SK-N-SH treated with all-trans-retinoic acid at 6 μM for 48 hours (cell line): ENCODE measurements around the gene TLR3.

Experiments used
- ATAC-seq: fragments of 200-7000 bp; cut with Tn5 transposase; 3 replicates; pipeline ENCODE4 v1.9.1; 2020; ENCODE audit warnings: mild to moderate bottlenecking, moderate library complexity
- ARNTL ChIP-seq: fragments of 450-650 bp; formaldehyde crosslinking; IDR thresholded peaks from 2 replicates; pipeline ENCODE4 v1.5.0; 2020; ENCODE audit warnings: low read depth, mild to moderate bottlenecking, moderate library complexity, borderline replicate concordance
- BACH2 ChIP-seq: fragments of 250-450 bp; sonication (Bioruptor Pico); IDR thresholded peaks from 2 replicates; pipeline ENCODE4 v1.9.0; 2021; ENCODE audit warnings: mild to moderate bottlenecking, borderline replicate concordance
- CSDC2 ChIP-seq: fragments of 250-450 bp; sonication (Bioruptor Pico); IDR thresholded peaks from 2 replicates; pipeline ENCODE4 v1.5.0; 2020; ENCODE audit warnings: mild to moderate bottlenecking, moderate library complexity
- ESRRG ChIP-seq: fragments of 250-450 bp; sonication (Bioruptor Pico); IDR thresholded peaks from 2 replicates; pipeline ENCODE4 v1.6.1; 2021; ENCODE audit warnings: mild to moderate bottlenecking
- GLIS3 ChIP-seq: fragments of 250-450 bp; sonication (Bioruptor Pico); IDR thresholded peaks from 2 replicates; pipeline ENCODE4 v1.5.0; 2020; ENCODE audit warnings: mild to moderate bottlenecking, moderate library complexity
- ISL1 ChIP-seq: fragments of 250-450 bp; sonication (Bioruptor Pico); IDR thresholded peaks from 2 replicates; pipeline ENCODE4 v2.1.2; 2022; ENCODE audit warnings: mild to moderate bottlenecking, moderate library complexity
- PPARA ChIP-seq: fragments of 250-450 bp; sonication (Bioruptor Pico); IDR thresholded peaks from 2 replicates; pipeline ENCODE4 v1.5.0; 2020; ENCODE audit warnings: mild to moderate bottlenecking, borderline replicate concordance
- RARB ChIP-seq: fragments of 250-450 bp; sonication (Bioruptor Pico); IDR thresholded peaks from 2 replicates; pipeline ENCODE4 v1.8.0; 2021; ENCODE audit warnings: mild to moderate bottlenecking, moderate library complexity
- SNAI2 ChIP-seq: fragments of 250-450 bp; sonication (Bioruptor Pico); IDR thresholded peaks from 2 replicates; pipeline ENCODE4 v1.5.0; 2020; ENCODE audit warnings: mild to moderate bottlenecking, moderate library complexity
- TCF4 ChIP-seq: fragments of 250-450 bp; sonication (Bioruptor Pico); IDR thresholded peaks from 2 replicates; pipeline ENCODE4 v1.8.0; 2021; ENCODE audit warnings: mild to moderate bottlenecking, moderate library complexity, borderline replicate concordance
- TOX ChIP-seq: fragments of 250-450 bp; sonication (Bioruptor Pico); IDR thresholded peaks from 2 replicates; pipeline ENCODE4 v1.8.0; 2021; ENCODE audit warnings: mild to moderate bottlenecking, moderate library complexity, borderline replicate concordance
- ZC3H10 ChIP-seq: fragments of 250-450 bp; sonication (Bioruptor Pico); IDR thresholded peaks from 2 replicates; pipeline ENCODE4 v1.5.1; 2021; ENCODE audit warnings: mild to moderate bottlenecking, moderate library complexity
- ZFP3 ChIP-seq: fragments of 250-450 bp; sonication (Bioruptor Pico); IDR thresholded peaks from 2 replicates; pipeline ENCODE4 v1.5.0; 2020; ENCODE audit warnings: mild to moderate bottlenecking, moderate library complexity
- ZNF70 ChIP-seq: fragments of 450-650 bp; formaldehyde crosslinking; IDR thresholded peaks from 2 replicates; pipeline ENCODE4 v1.5.0; 2020; ENCODE audit warnings: mild to moderate bottlenecking, moderate library complexity
- ZNF8 ChIP-seq: fragments of 450-650 bp; formaldehyde crosslinking; IDR thresholded peaks from 2 replicates; pipeline ENCODE4 v1.5.0; 2020; ENCODE audit warnings: mild to moderate bottlenecking, moderate library complexity
- TF ChIP-seq, protein P1 (sequence below): fragments of 250-450 bp; sonication (Bioruptor Pico); IDR thresholded peaks from 2 replicates; pipeline ENCODE4 v1.8.0; 2021; ENCODE audit warnings: low read depth, mild to moderate bottlenecking, moderate library complexity, borderline replicate concordance
- TF ChIP-seq, protein P2 (sequence below): fragments of 250-450 bp; sonication (Bioruptor Pico); IDR thresholded peaks from 2 replicates; pipeline ENCODE4 v1.5.1; 2020; ENCODE audit warnings: low read depth, mild to moderate bottlenecking, moderate library complexity
- TF ChIP-seq, protein P3 (sequence below): fragments of 250-450 bp; sonication (Bioruptor Pico); IDR thresholded peaks from 2 replicates; pipeline ENCODE4 v1.5.1; 2021; ENCODE audit warnings: mild to moderate bottlenecking, moderate library complexity

Gene TLR3

DNA sequence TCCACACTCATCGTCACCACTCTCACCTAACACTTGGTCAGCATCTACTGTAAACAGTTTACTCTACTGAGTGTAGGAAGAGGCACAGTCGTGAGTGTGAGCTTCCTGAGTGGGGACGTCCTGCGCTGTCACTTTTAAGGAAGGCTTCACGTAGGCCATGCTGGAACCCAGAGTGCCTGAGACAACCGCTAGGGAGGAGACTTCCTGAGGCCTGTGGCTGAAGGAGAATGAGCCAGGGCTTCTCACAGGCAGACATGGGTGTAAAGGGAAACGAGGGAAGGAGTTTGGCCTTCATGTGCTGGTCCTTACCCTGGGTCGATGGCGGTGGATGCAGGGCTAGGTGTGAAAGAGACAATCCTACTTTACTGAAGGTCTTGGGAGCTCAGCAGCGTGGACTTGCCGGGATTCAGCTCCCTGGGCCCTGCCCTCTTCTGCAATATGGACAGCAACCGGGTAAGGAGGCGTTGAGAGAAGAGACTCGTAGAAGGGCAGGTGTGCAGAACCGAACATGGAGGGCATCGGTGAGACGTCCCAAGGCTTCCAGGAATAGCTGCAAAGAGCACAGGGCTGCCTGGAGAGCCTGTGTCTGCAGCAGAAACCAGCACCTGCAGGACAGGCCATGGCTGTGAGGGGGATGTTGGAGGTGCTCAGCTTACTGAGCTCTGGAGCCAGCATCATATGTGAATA is 48.7 kb upstream of the TLR3 start (continued):
- TF ChIP-seq, protein P1, sequence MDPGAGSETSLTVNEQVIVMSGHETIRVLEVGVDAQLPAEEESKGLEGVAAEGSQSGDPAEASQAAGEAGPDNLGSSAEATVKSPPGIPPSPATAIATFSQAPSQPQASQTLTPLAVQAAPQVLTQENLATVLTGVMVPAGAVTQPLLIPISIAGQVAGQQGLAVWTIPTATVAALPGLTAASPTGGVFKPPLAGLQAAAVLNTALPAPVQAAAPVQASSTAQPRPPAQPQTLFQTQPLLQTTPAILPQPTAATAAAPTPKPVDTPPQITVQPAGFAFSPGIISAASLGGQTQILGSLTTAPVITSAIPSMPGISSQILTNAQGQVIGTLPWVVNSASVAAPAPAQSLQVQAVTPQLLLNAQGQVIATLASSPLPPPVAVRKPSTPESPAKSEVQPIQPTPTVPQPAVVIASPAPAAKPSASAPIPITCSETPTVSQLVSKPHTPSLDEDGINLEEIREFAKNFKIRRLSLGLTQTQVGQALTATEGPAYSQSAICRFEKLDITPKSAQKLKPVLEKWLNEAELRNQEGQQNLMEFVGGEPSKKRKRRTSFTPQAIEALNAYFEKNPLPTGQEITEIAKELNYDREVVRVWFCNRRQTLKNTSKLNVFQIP (CRISPR knock-in tag) = no peak
- no peak for TF ChIP-seq RARB
- TF ChIP-seq ISL1 (CRISPR knock-in tag) = no peak
- TF ChIP-seq, all 23 proteins: peak for 0

- TF ChIP-seq, protein P2, sequence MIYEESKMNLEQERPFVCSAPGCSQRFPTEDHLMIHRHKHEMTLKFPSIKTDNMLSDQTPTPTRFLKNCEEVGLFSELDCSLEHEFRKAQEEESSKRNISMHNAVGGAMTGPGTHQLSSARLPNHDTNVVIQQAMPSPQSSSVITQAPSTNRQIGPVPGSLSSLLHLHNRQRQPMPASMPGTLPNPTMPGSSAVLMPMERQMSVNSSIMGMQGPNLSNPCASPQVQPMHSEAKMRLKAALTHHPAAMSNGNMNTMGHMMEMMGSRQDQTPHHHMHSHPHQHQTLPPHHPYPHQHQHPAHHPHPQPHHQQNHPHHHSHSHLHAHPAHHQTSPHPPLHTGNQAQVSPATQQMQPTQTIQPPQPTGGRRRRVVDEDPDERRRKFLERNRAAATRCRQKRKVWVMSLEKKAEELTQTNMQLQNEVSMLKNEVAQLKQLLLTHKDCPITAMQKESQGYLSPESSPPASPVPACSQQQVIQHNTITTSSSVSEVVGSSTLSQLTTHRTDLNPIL (CRISPR knock-in tag) = no peak
- TF ChIP-seq TOX (CRISPR knock-in tag) (no peak), GLIS3 (CRISPR knock-in tag) (no peak), TCF4 (CRISPR knock-in tag) (no peak), BACH2 (CRISPR knock-in tag) (no peak), ESRRG (CRISPR knock-in tag) (no peak), ARNTL (CRISPR knock-in tag) (no peak), CSDC2 (no peak)
- TF ChIP-seq, protein P1 (CRISPR knock-in tag) = no peak
These were observed 48.1 kb upstream of the TLR3 start for GRCh38 chr4:186020793-186021407.

GRCh38 chr4:186021461-186022167 is 47.3 kb upstream of the TLR3 start:
- ATAC-seq = peak; percentile 90

More at GRCh38 chr4:186020793-186021407, 48.1 kb upstream of the TLR3 start:
- no peak for ATAC-seq

More at GRCh38 chr4:186021461-186022167, 47.3 kb upstream of the TLR3 start:
- TF ChIP-seq, protein P2 (CRISPR knock-in tag) = no peak
- TF ChIP-seq ZNF70 (CRISPR knock-in tag) = no peak
- no peak for TF ChIP-seq TCF4 (CRISPR knock-in tag)
- TF ChIP-seq ARNTL (CRISPR knock-in tag) = no peak
- TF ChIP-seq, protein P3, sequence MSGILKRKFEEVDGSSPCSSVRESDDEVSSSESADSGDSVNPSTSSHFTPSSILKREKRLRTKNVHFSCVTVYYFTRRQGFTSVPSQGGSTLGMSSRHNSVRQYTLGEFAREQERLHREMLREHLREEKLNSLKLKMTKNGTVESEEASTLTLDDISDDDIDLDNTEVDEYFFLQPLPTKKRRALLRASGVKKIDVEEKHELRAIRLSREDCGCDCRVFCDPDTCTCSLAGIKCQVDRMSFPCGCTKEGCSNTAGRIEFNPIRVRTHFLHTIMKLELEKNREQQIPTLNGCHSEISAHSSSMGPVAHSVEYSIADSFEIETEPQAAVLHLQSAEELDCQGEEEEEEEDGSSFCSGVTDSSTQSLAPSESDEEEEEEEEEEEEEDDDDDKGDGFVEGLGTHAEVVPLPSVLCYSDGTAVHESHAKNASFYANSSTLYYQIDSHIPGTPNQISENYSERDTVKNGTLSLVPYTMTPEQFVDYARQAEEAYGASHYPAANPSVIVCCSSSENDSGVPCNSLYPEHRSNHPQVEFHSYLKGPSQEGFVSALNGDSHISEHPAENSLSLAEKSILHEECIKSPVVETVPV (CRISPR knock-in tag) = no peak
- TF ChIP-seq CSDC2 = no peak
- TF ChIP-seq ZFP3 (CRISPR knock-in tag) = no peak
- no peak for TF ChIP-seq BACH2 (CRISPR knock-in tag)
- no peak for TF ChIP-seq ESRRG (CRISPR knock-in tag)
- TF ChIP-seq GLIS3 (CRISPR knock-in tag) = no peak
- no peak for TF ChIP-seq SNAI2 (CRISPR knock-in tag)
- no peak for TF ChIP-seq ZC3H10 (CRISPR knock-in tag)
- TF ChIP-seq, protein P1 (CRISPR knock-in tag) = no peak
- no peak for TF ChIP-seq ZNF8 (CRISPR knock-in tag)
- no peak for TF ChIP-seq TOX (CRISPR knock-in tag)
- TF ChIP-seq PPARA (CRISPR knock-in tag) = no peak
- TF ChIP-seq ISL1 (CRISPR knock-in tag) = no peak
